K562 (cell line): ENCODE data around the gene ITSN2. TPM values are rescaled to one million over a fixed set of nuclear protein-coding genes. Genes with fewer than 3 reads are reported as not detected.

Experiments
- CBX3 ChIP-seq, 2 experiments: IDR thresholded peaks; 1 replicate in 1 of 2; 2 replicates in 1 of 2; pipeline ENCODE4 v1.6.1; 2012; ENCODE audit warnings: inconsistent platforms in 2 of 2, low read length in 2 of 2, borderline replicate concordance in 1 of 2, control low read depth in 1 of 2
- CSDE1 ChIP-seq, 2 experiments: fragments of 450-650 bp; IDR thresholded peaks; 2 replicates each; pipeline ENCODE4 v1.6.1; 2016; ENCODE audit warnings: mild to moderate bottlenecking in 1 of 2
- FIP1L1 ChIP-seq: fragments of 200-400 bp; formaldehyde crosslinking; IDR thresholded peaks from 2 replicates; pipeline ENCODE4 v1.6.1; 2018; ENCODE audit warnings: mild to moderate bottlenecking, low read depth, low read length; ENCODE audit not compliant: poor library complexity, severe bottlenecking
- JUNB ChIP-seq: fragments of 450-650 bp; formaldehyde crosslinking; conservative IDR thresholded peaks from 2 replicates; pipeline ENCODE4 v1.4.0; 2020; ENCODE audit warnings: mild to moderate bottlenecking
- MCM7 ChIP-seq, 2 experiments: fragments of 450-650 bp; IDR thresholded peaks; 2 replicates each; pipeline ENCODE4 v1.6.1; 2016 to 2018
- MTA3 ChIP-seq: fragments of 450-650 bp; formaldehyde crosslinking; IDR thresholded peaks from 2 replicates; pipeline ENCODE4 v1.6.1; 2017; ENCODE audit warnings: mild to moderate bottlenecking, borderline replicate concordance
- RAD21 ChIP-seq, 2 experiments: fragments of 250-450 bp in 1 of 2; fragments of 450-650 bp in 1 of 2; sonication (Bioruptor Pico) in 1 of 2; formaldehyde crosslinking in 1 of 2; IDR thresholded peaks in 1 of 2; conservative IDR thresholded peaks in 1 of 2; 2 replicates each; pipeline versions ENCODE4 v1.4.0 to v1.8.0; 2020 to 2022; ENCODE audit warnings: mild to moderate bottlenecking in 2 of 2, moderate library complexity in 1 of 2
- RNF2 ChIP-seq: sonication (generic); IDR thresholded peaks from 2 replicates; pipeline ENCODE4 v1.6.1; 2016
- SMAD4 ChIP-seq: fragments of 250-450 bp; sonication (Bioruptor Pico); conservative IDR thresholded peaks from 2 replicates; pipeline ENCODE4 v1.8.0; 2021; ENCODE audit warnings: inconsistent platforms, mild to moderate bottlenecking, moderate library complexity
- STAG1 ChIP-seq: sonication (generic); formaldehyde crosslinking; IDR thresholded peaks from 2 replicates; pipeline ENCODE4 v1.5.0; 2020; ENCODE audit warnings: missing genetic modification reagents, borderline replicate concordance
- TAF7 ChIP-seq: fragments of 450-650 bp; IDR thresholded peaks from 2 replicates; pipeline ENCODE4 v1.6.1; 2016; ENCODE audit warnings: missing genetic modification characterization, missing compliant biosample characterization
- TARDBP ChIP-seq: fragments of 450-650 bp; IDR thresholded peaks from 2 replicates; pipeline ENCODE4 v1.6.1; 2016
- ZBTB43 ChIP-seq: sonication (generic); formaldehyde crosslinking; IDR thresholded peaks from 2 replicates; pipeline ENCODE4 v1.8.0; 2023; ENCODE audit warnings: mild to moderate bottlenecking, missing genetic modification reagents
- ZC3H11A ChIP-seq: IDR thresholded peaks from 2 replicates; pipeline ENCODE4 v1.6.1; 2012; ENCODE audit warnings: low read depth, low read length, improper control_type of control experiment
- ZNF589 ChIP-seq: fragments of 200-800 bp; sonication (Bioruptor generic); IDR thresholded peaks from 2 replicates; pipeline ENCODE4 v1.6.1; 2016; ENCODE audit warnings: low read depth, missing genetic modification characterization, missing compliant biosample characterization
- ZNF695 ChIP-seq: fragments of 450-650 bp; formaldehyde crosslinking; IDR thresholded peaks from 2 replicates; pipeline ENCODE4 v1.4.0; 2020; ENCODE audit warnings: mild to moderate bottlenecking, moderate library complexity
- ZNF830 ChIP-seq: fragments of 250-450 bp; sonication (Bioruptor Pico); IDR thresholded peaks from 2 replicates; pipeline ENCODE4 v1.5.0; 2021; ENCODE audit warnings: mild to moderate bottlenecking
- polyA plus RNA-seq, 8 experiments: library from polyadenylated mRNA; depleted of rRNA in 4 of 8; stranded (reverse) in 5 of 8; unstranded in 3 of 8; fragments of >200 nt; fragmentation: Nextera tagmentation in 2 of 8; fragmentation: Illumina TruSeq in 1 of 8; extraction: Ambion mirVana in 2 of 8; extraction: Trizol in 1 of 8; gene quantifications; 2 replicates each; pipeline versions ENCODE4 v1.2.1 to v1.2.3, GENCODE V29; 2011 to 2014; ENCODE audit warnings: inconsistent platforms in 1 of 8, missing spikeins in 1 of 8
- total RNA-seq, 7 experiments: library from RNA; depleted of rRNA in 6 of 7; stranded (reverse); fragments of >200 nt in 6 of 7; fragmentation: Illumina TruSeq in 2 of 7; extraction: Trizol in 2 of 7; gene quantifications; 2 replicates each; pipeline versions ENCODE4 v1.2.1 to v1.2.3, GENCODE V29; 2011 to 2021; ENCODE audit warnings: low replicate concordance in 1 of 7
- TF ChIP-seq, protein P1 (sequence below): sonication (generic); formaldehyde crosslinking; IDR thresholded peaks from 2 replicates; pipeline ENCODE4 v1.8.0; 2022; ENCODE audit warnings: missing genetic modification reagents, mild to moderate bottlenecking, borderline replicate concordance
- TF ChIP-seq, protein P2 (sequence below), 2 experiments: fragments of 450-650 bp in 1 of 2; sonication (generic) in 1 of 2; formaldehyde crosslinking in 1 of 2; IDR thresholded peaks in 1 of 2; conservative IDR thresholded peaks in 1 of 2; 2 replicates each; pipeline versions ENCODE4 v1.6.1 to v1.8.1; 2016 to 2023; ENCODE audit warnings: mild to moderate bottlenecking in 2 of 2, moderate library complexity in 2 of 2, inconsistent platforms in 1 of 2, missing genetic modification reagents in 1 of 2

The ITSN2 gene
- total and polyA plus RNA-seq, 9 of the 15 experiments (the other 6 are each of a cell fraction or from before 2014, with no cell fraction given), result 6.6 to 19.9 (median 15.2) TPM

DNA sequence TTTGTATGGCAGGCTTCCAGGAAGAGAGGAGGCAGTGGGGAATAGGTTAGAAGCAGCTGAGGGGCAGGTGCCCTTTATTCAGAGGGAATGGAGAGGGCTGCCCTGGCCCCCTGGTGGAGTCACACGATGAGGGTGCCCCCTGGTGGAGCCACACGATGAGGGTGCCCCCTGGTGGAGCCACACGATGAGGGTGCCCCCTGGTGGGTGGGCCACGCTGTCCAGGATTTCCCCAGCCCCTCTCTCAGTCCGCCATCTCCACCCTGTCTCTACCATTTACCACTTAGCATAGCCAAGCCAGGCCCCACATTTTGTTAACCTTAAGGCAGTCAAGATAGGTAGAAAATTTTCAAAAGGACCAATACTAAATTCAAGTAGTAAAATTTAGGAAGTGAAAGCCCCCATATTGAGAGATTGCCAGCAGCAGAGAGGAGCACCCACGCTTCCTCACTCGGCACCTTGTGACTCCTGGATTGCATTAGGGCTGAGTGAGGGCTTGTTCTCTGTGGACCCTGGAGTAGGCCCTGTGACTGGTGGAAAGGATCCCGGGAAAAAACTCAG is 195.8 kb downstream of the ITSN2 start (continued):
- TF ChIP-seq, protein P1, sequence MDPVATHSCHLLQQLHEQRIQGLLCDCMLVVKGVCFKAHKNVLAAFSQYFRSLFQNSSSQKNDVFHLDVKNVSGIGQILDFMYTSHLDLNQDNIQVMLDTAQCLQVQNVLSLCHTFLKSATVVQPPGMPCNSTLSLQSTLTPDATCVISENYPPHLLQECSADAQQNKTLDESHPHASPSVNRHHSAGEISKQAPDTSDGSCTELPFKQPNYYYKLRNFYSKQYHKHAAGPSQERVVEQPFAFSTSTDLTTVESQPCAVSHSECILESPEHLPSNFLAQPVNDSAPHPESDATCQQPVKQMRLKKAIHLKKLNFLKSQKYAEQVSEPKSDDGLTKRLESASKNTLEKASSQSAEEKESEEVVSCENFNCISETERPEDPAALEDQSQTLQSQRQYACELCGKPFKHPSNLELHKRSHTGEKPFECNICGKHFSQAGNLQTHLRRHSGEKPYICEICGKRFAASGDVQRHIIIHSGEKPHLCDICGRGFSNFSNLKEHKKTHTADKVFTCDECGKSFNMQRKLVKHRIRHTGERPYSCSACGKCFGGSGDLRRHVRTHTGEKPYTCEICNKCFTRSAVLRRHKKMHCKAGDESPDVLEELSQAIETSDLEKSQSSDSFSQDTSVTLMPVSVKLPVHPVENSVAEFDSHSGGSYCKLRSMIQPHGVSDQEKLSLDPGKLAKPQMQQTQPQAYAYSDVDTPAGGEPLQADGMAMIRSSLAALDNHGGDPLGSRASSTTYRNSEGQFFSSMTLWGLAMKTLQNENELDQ (CRISPR knock-in tag), result no peak
- TF ChIP-seq SMAD4 (CRISPR knock-in tag) (no peak), TAF7 (tag) (no peak), FIP1L1 (no peak), CSDE1 (IDR thresholded peaks at IDR 0.05) (no peak), ZNF589 (CRISPR knock-in tag) (no peak), MCM7 (IDR thresholded peaks at IDR 0.05) (no peak), RAD21 (CRISPR knock-in tag; conservative IDR thresholded peaks at IDR 0.05 in 1 of 2, IDR thresholded peaks at IDR 0.05 in 1 of 2) (peak; percentile 72 to 91), ZNF830 (CRISPR knock-in tag) (no peak), TARDBP (no peak), ZC3H11A (no peak), CBX3 (IDR thresholded peaks at IDR 0.05; ENCODE audit: borderline replicate concordance in 1 of 2, low read length in 2 of 2) (no peak), RNF2 (no peak), JUNB (CRISPR knock-in tag) (no peak), MTA3 (peak; percentile 49; the same call in 1 of the 2 replicates), ZBTB43 (CRISPR knock-in tag) (no peak), STAG1 (CRISPR knock-in tag) (peak; percentile 76; the same call in 1 of the 2 replicates), ZNF695 (no peak)
- TF ChIP-seq, protein P2, sequence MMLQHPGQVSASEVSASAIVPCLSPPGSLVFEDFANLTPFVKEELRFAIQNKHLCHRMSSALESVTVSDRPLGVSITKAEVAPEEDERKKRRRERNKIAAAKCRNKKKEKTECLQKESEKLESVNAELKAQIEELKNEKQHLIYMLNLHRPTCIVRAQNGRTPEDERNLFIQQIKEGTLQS (IDR thresholded peaks at IDR 0.05), result peak; percentile 34; the same call in 1 of the 2 replicates
- TF ChIP-seq, protein P2 (CRISPR knock-in tag; conservative IDR thresholded peaks at IDR 0.05), result no peak
